Lower leg skin (tissue), 4 donors: Measurements from ENCODE around the gene UQCR10. TPM values are rescaled to one million over a fixed set of nuclear protein-coding genes. Genes with fewer than 3 reads are reported as not detected.

ENCODE experiments used
- DNase-seq, 2 donors: peaks; one replicate each; pipeline ENCODE4 v3.0.0-alpha.2; 2019; ENCODE audit warnings: low spot score in 2 of 2
- H3K4me3 ChIP-seq: fragments of 200-600 bp; sonication (generic); 2 replicates; pipeline ENCODE4 v1.5.1; 2017; ENCODE audit warnings: mild to moderate bottlenecking, low read depth; ENCODE audit not compliant: poor library complexity, severe bottlenecking
- CTCF ChIP-seq, 3 donors: fragments of 450-650 bp; IDR thresholded peaks; one replicate each; pipeline ENCODE4 v1.5.1; 2016; ENCODE audit warnings: antibody characterized with exemption in 3 of 3, mild to moderate bottlenecking in 3 of 3, moderate library complexity in 2 of 3
- POLR2A ChIP-seq, 2 donors: fragments of 450-650 bp; IDR thresholded peaks; one replicate each; pipeline ENCODE4 v1.6.1; 2016 to 2017; ENCODE audit warnings: antibody characterized with exemption in 2 of 2, mild to moderate bottlenecking in 1 of 2, moderate library complexity in 1 of 2
- WGBS, 2 donors: methylation state at CpG; one replicate each; pipeline ENCODE4 v1.1.5; 2018; 5-methylcytosine and 5-hydroxymethylcytosine counted together
- intact Hi-C: fragments of 100-400 bp; cut with DNase I; formaldehyde crosslinking; loops from one replicate; pipeline ENCODE4 v1.15.0; 2023; ENCODE audit warnings: low total_unique reads
- total RNA-seq, 4 donors: library from RNA; depleted of rRNA; stranded (reverse); fragments of >200 nt; gene quantifications; one replicate each; pipeline ENCODE4 v1.1.0, GENCODE V29; 2016

The UQCR10 gene
- total RNA-seq, 4 donors from 2014 or later, result 23.1 to 65.8 (median 44.3) TPM

GRCh38 chr22:29786031-29786430 lies 18.9 kb downstream of the UQCR10 start:
- DNase-seq, result no peak
- WGBS, 2 donors, result 77 to 80% methylated on average over 5 of the region's 5 CpGs
- no peak overlapping the region for H3K4me3 ChIP-seq
- TF ChIP-seq POLR2A (IDR thresholded peaks at IDR 0.05) (no peak), CTCF (IDR thresholded peaks at IDR 0.05) (no peak)
- intact Hi-C loops, result no loop called here

- intact Hi-C loops, result no loop called here
- TF ChIP-seq CTCF (IDR thresholded peaks at IDR 0.05) (no peak), POLR2A (IDR thresholded peaks at IDR 0.05) (no peak)
- WGBS, 2 donors, result 69 to 75% methylated on average over 8 to 9 of the region's 9 CpGs
- no peak overlapping the region for H3K4me3 ChIP-seq
- no peak for DNase-seq
Observed at GRCh38 chr22:29787371-29787980, 20.3 kb downstream of the UQCR10 start.

GRCh38 chr22:29788339-29789279 lies 21.4 kb downstream of the UQCR10 start:
- H3K4me3 ChIP-seq, result no peak overlapping the region
- DNase-seq, result no peak
- 84 to 91% methylated on average over 25 to 27 of the region's 27 CpGs for WGBS, 2 donors
- intact Hi-C loops, result no loop called here
- no peak for TF ChIP-seq CTCF (IDR thresholded peaks at IDR 0.05)
- no peak for TF ChIP-seq POLR2A (IDR thresholded peaks at IDR 0.05)

GRCh38 chr22:29790061-29790460 lies 22.9 kb downstream of the UQCR10 start:
- 90 to 96% methylated on average over 5 of the region's 5 CpGs for WGBS, 2 donors
- TF ChIP-seq CTCF (IDR thresholded peaks at IDR 0.05), result no peak
- no peak for TF ChIP-seq POLR2A (IDR thresholded peaks at IDR 0.05)
- no peak overlapping the region for H3K4me3 ChIP-seq
- no peak for DNase-seq
- intact Hi-C loops, result no loop called here

GRCh38 chr22:29793396-29793795 lies 26.2 kb downstream of the UQCR10 start:
- DNase-seq, result no peak
- WGBS, 2 donors, result 98% methylated on average over 17 of the region's 17 CpGs
- H3K4me3 ChIP-seq, result no peak overlapping the region
- intact Hi-C loops, result no loop called here
- TF ChIP-seq POLR2A (IDR thresholded peaks at IDR 0.05) (no peak), CTCF (IDR thresholded peaks at IDR 0.05) (no peak)
